ENCODE results near the gene SLC12A2.

The SLC12A2 gene

GRCh38 chr5:128092144-128092543 lies 8.6 kb downstream of the SLC12A2 start:
- TF ChIP-seq CTCF (conservative IDR thresholded peaks at IDR 0.05; ENCODE audit: low read depth, low read length) = no peak
- H3K4me3 ChIP-seq (ENCODE audit: low read length) = no peak overlapping the region
- DNase-seq (ENCODE audit: low read depth) = no peak

- H3K4me3 ChIP-seq (ENCODE audit: low read length) = no peak overlapping the region
- DNase-seq (ENCODE audit: low read depth) = no peak
Measured at GRCh38 chr5:128093368-128093767, 9.8 kb downstream of the SLC12A2 start.

GRCh38 chr5:128097224-128097623 lies 13.7 kb downstream of the SLC12A2 start:
- DNase-seq (ENCODE audit: low read depth) = no peak
- no peak overlapping the region for H3K4me3 ChIP-seq (ENCODE audit: low read length)
- TF ChIP-seq CTCF (conservative IDR thresholded peaks at IDR 0.05; ENCODE audit: low read depth, low read length) = no peak

More at GRCh38 chr5:128093368-128093767, 9.8 kb downstream of the SLC12A2 start:
- TF ChIP-seq CTCF (conservative IDR thresholded peaks at IDR 0.05; ENCODE audit: low read depth, low read length) = no peak

GRCh38 chr5:128097781-128098180 lies 14.2 kb downstream of the SLC12A2 start:
- DNase-seq (ENCODE audit: low read depth) = no peak
- no peak overlapping the region for H3K4me3 ChIP-seq (ENCODE audit: low read length)
- TF ChIP-seq CTCF (conservative IDR thresholded peaks at IDR 0.05; ENCODE audit: low read depth, low read length) = no peak

GRCh38 chr5:128099944-128100343 lies 16.4 kb downstream of the SLC12A2 start:
- TF ChIP-seq CTCF (conservative IDR thresholded peaks at IDR 0.05; ENCODE audit: low read depth, low read length) = no peak
- no peak for DNase-seq (ENCODE audit: low read depth)
- no peak overlapping the region for H3K4me3 ChIP-seq (ENCODE audit: low read length)

- DNase-seq (ENCODE audit: low read depth) = no peak
- no peak overlapping the region for H3K4me3 ChIP-seq (ENCODE audit: low read length)
- TF ChIP-seq CTCF (conservative IDR thresholded peaks at IDR 0.05; ENCODE audit: low read depth, low read length) = no peak
Measured at GRCh38 chr5:128100860-128101557, 17.4 kb downstream of the SLC12A2 start.

- TF ChIP-seq CTCF (conservative IDR thresholded peaks at IDR 0.05; ENCODE audit: low read depth, low read length) = no peak
- no peak for DNase-seq (ENCODE audit: low read depth)
- no peak overlapping the region for H3K4me3 ChIP-seq (ENCODE audit: low read length)
Measured at GRCh38 chr5:128101676-128102075, 18.1 kb downstream of the SLC12A2 start.
